ENCODE measurements around the gene ALDH1B1. TPM values are rescaled to one million over a fixed set of nuclear protein-coding genes. Genes with fewer than 3 reads are reported as not detected.
"Not testable (repeated sequence)": the region's sequence is repeated elsewhere in the genome, so short reads cannot be mapped to it uniquely, and the experiment has no call there.

The ALDH1B1 gene
- total RNA-seq, 1 donor from 2014 or later = 9.0 TPM

GRCh38 chr9:38396371-38396671, 3.8 kb downstream of the ALDH1B1 start:
- ChIA-PET POLR2A (no interaction called here), CTCF (no interaction called here)
- Mint-ChIP-seq H3K9me3 (no peaks in the 10 kb centered on the region), H3K27ac (no peak overlapping the region), H3K36me3 (ENCODE audit: low read depth) (peaks cover 30% of the 10 kb centered on the region), H3K4me1 (peaks cover 16% of the 10 kb centered on the region), H3K27me3 (no peaks in the 10 kb centered on the region), H3K4me3 (no peak overlapping the region)
- DNase-seq (no peak), ATAC-seq (ENCODE audit: low read depth) (no peak)
- intact Hi-C loops (cut with micrococcal nuclease) = loop anchor here (10.0 kb wide), 1 partner anchor 332 kb away; the partner anchor contains the start of gene SHB
- no peak for TF ChIP-seq CTCF (IDR thresholded peaks at IDR 0.05)

GRCh38 chr9:38399191-38399590, 6.7 kb downstream of the ALDH1B1 start:
- ATAC-seq (ENCODE audit: low read depth); H3K27me3 Mint-ChIP-seq; H3K4me1 Mint-ChIP-seq; H3K9me3 Mint-ChIP-seq; DNase-seq; POLR2A ChIA-PET; H3K4me3 Mint-ChIP-seq; H3K27ac Mint-ChIP-seq: not testable (repeated sequence)
- H3K36me3 Mint-ChIP-seq (ENCODE audit: low read depth) = peaks cover 30% of the 10 kb centered on the region
- CTCF ChIA-PET = interaction anchor here (1.5 kb wide), 1 partner anchor 310 kb away, joined by 7 read pairs; no protein-coding TSS in a partner anchor
- intact Hi-C loops (cut with micrococcal nuclease) = loop anchor here (10.0 kb wide), 1 partner anchor 334 kb away; the partner anchor contains the start of gene SHB

- ChIA-PET POLR2A (no interaction called here), CTCF (no interaction called here)
- intact Hi-C loops (cut with micrococcal nuclease) = no loop called here
- ATAC-seq (ENCODE audit: low read depth) (no peak), DNase-seq (no peak)
- H3K9me3 Mint-ChIP-seq = no peaks in the 10 kb centered on the region
- H3K36me3 Mint-ChIP-seq (ENCODE audit: low read depth) = peaks cover 12% of the 10 kb centered on the region
- TF ChIP-seq CTCF (IDR thresholded peaks at IDR 0.05) = no peak
- no peaks in the 10 kb centered on the region for H3K4me1 Mint-ChIP-seq
- no peak overlapping the region for H3K27ac Mint-ChIP-seq
- peaks cover 14% of the 10 kb centered on the region for H3K27me3 Mint-ChIP-seq
- no peak overlapping the region for H3K4me3 Mint-ChIP-seq
Observed at GRCh38 chr9:38401994-38402393, 9.5 kb downstream of the ALDH1B1 start.

GRCh38 chr9:38404314-38404713, 11.8 kb downstream of the ALDH1B1 start:
- intact Hi-C loops (cut with micrococcal nuclease) = no loop called here
- ATAC-seq (ENCODE audit: low read depth) (no peak), DNase-seq (no peak)
- no peak for TF ChIP-seq CTCF (IDR thresholded peaks at IDR 0.05)
- peaks cover 19% of the 10 kb centered on the region for H3K27me3 Mint-ChIP-seq
- H3K36me3 Mint-ChIP-seq (ENCODE audit: low read depth) = no peaks in the 10 kb centered on the region
- CTCF ChIA-PET = interaction anchor here (0.8 kb wide), 1 partner anchor 32 kb away, joined by 3 read pairs; no protein-coding TSS in a partner anchor
- POLR2A ChIA-PET = no interaction called here
- H3K4me3 Mint-ChIP-seq = no peak overlapping the region
- no peaks in the 10 kb centered on the region for H3K4me1 Mint-ChIP-seq
- H3K27ac Mint-ChIP-seq = no peak overlapping the region
- no peaks in the 10 kb centered on the region for H3K9me3 Mint-ChIP-seq

GRCh38 chr9:38405785-38406184, 13.3 kb downstream of the ALDH1B1 start:
- CTCF ChIA-PET = no interaction called here
- POLR2A ChIA-PET = no interaction called here
- no peak overlapping the region for H3K4me3 Mint-ChIP-seq
- no peaks in the 10 kb centered on the region for H3K4me1 Mint-ChIP-seq
- ATAC-seq (ENCODE audit: low read depth) (no peak), DNase-seq (no peak)
- H3K27me3 Mint-ChIP-seq = peaks cover 19% of the 10 kb centered on the region
- H3K9me3 Mint-ChIP-seq = no peaks in the 10 kb centered on the region
- no peaks in the 10 kb centered on the region for H3K36me3 Mint-ChIP-seq (ENCODE audit: low read depth)
- intact Hi-C loops (cut with micrococcal nuclease) = no loop called here
- H3K27ac Mint-ChIP-seq = no peak overlapping the region
- no peak for TF ChIP-seq CTCF (IDR thresholded peaks at IDR 0.05)

GRCh38 chr9:38406476-38407186, 14.1 kb downstream of the ALDH1B1 start:
- Mint-ChIP-seq H3K4me1 (no peaks in the 10 kb centered on the region), H3K9me3 (no peaks in the 10 kb centered on the region)
- intact Hi-C loops (cut with micrococcal nuclease) = no loop called here

More at GRCh38 chr9:38406476-38407186, 14.1 kb downstream of the ALDH1B1 start:
- POLR2A ChIA-PET = no interaction called here
- Mint-ChIP-seq H3K36me3 (ENCODE audit: low read depth) (no peaks in the 10 kb centered on the region), H3K27me3 (peaks cover 19% of the 10 kb centered on the region), H3K27ac (no peak overlapping the region), H3K4me3 (no peak overlapping the region)
- ATAC-seq (ENCODE audit: low read depth) (no peak), DNase-seq (no peak)
- no peak for TF ChIP-seq CTCF (IDR thresholded peaks at IDR 0.05)
- CTCF ChIA-PET = no interaction called here
